Liver (tissue), 3 donors: ENCODE results near the gene SYNDIG1.

Source experiments
- SP1 ChIP-seq: IDR thresholded peaks from 2 replicates; pipeline ENCODE4 v1.6.1; 2018; ENCODE audit warnings: antibody characterized with exemption, mild to moderate bottlenecking
- TAF1 ChIP-seq: conservative IDR thresholded peaks from 2 replicates; pipeline ENCODE4 v1.6.1; 2016; ENCODE audit warnings: antibody characterized with exemption, mild to moderate bottlenecking
- TF ChIP-seq, protein P1 (sequence below): fragments of 150-350 bp; IDR thresholded peaks from 2 replicates; pipeline ENCODE4 v1.5.1; 2017; ENCODE audit warnings: improper control_type of control experiment, low read depth, low read length; ENCODE audit not compliant: missing input control
- donor health status: healthy.
- donor health status: healthy.

DNA sequence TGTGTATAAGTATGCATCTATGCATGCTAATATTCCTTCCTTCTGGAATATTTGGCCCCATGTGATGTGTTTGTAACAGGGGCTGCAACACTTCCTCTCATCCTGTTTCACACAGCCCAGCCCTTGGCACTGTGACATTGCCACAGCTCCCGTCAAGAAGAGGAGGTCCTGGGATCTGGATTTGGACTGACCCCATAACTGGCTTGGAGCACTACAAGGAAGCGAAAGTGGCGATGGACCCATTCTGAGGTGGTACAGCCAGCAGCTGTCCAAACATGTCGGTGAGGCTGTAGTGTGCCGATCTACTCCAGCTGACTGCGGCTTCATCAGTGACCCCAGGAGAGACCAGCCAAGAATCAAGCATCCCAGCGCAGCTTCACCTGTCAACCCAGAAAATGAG lies 18.2 kb downstream of the SYNDIG1 start:
- TF ChIP-seq, protein P1, sequence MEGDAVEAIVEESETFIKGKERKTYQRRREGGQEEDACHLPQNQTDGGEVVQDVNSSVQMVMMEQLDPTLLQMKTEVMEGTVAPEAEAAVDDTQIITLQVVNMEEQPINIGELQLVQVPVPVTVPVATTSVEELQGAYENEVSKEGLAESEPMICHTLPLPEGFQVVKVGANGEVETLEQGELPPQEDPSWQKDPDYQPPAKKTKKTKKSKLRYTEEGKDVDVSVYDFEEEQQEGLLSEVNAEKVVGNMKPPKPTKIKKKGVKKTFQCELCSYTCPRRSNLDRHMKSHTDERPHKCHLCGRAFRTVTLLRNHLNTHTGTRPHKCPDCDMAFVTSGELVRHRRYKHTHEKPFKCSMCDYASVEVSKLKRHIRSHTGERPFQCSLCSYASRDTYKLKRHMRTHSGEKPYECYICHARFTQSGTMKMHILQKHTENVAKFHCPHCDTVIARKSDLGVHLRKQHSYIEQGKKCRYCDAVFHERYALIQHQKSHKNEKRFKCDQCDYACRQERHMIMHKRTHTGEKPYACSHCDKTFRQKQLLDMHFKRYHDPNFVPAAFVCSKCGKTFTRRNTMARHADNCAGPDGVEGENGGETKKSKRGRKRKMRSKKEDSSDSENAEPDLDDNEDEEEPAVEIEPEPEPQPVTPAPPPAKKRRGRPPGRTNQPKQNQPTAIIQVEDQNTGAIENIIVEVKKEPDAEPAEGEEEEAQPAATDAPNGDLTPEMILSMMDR: no peak
- TF ChIP-seq SP1 (no peak), TAF1 (no peak)
